Neural cell (in vitro differentiated cells): Measurements from ENCODE around the gene PXDN. TPM values are rescaled to one million over a fixed set of nuclear protein-coding genes. Genes with fewer than 3 reads are reported as not detected.

Source experiments
- H2AFZ ChIP-seq: fragments of 200-600, 300-800 bp; sonication (generic), shearing (Covaris generic); 2 replicates; pipeline ENCODE4 v1.6.0; 2014; ENCODE audit warnings: low read depth, mild to moderate bottlenecking, antibody characterized with exemption, low read length, moderate library complexity
- H3F3A ChIP-seq: fragments of 200-600 bp; shearing (Covaris generic); 2 replicates; pipeline ENCODE4 v1.6.1; 2016; ENCODE audit warnings: mild to moderate bottlenecking, moderate library complexity, mixed read lengths, antibody characterized with exemption, low read length; ENCODE audit not compliant: insufficient read depth, poor library complexity, severe bottlenecking
- H3K27ac ChIP-seq: fragments of 200-600, 300-800 bp; sonication (generic), shearing (Covaris generic); 2 replicates; pipeline ENCODE4 v1.5.1; 2014; ENCODE audit warnings: mild to moderate bottlenecking, low read length, moderate library complexity
- H3K27me3 ChIP-seq: fragments of 300-800, 200-600 bp; sonication (generic), shearing (Covaris generic); 2 replicates; pipeline ENCODE4 v1.6.0; 2014; ENCODE audit warnings: mild to moderate bottlenecking, low read depth, low read length, moderate library complexity; ENCODE audit not compliant: insufficient read depth
- H3K36me3 ChIP-seq: fragments of 300-800, 200-600 bp; sonication (generic), shearing (Covaris generic); 2 replicates; pipeline ENCODE4 v1.5.1; 2014; ENCODE audit warnings: mild to moderate bottlenecking, antibody characterized with exemption, low read length, moderate library complexity; ENCODE audit not compliant: insufficient read depth
- H3K4me2 ChIP-seq: fragments of 300-800, 200-600 bp; sonication (generic), shearing (Covaris generic); 2 replicates; pipeline ENCODE4 v1.6.0; 2014; ENCODE audit warnings: mild to moderate bottlenecking, low read length
- H3K4me3 ChIP-seq: fragments of 300-800, 200-600 bp; sonication (generic), shearing (Covaris generic); 2 replicates; pipeline ENCODE4 v1.5.1; 2014; ENCODE audit warnings: mild to moderate bottlenecking, low read length, moderate library complexity
- H3K79me2 ChIP-seq: fragments of 200-600 bp; shearing (Covaris generic); replicated peaks from 2 replicates; pipeline ENCODE4 v1.6.0; 2014; ENCODE audit warnings: mild to moderate bottlenecking, low read length, moderate library complexity; ENCODE audit not compliant: insufficient read depth
- H3K9ac ChIP-seq: fragments of 300-800, 200-600 bp; sonication (generic), shearing (Covaris generic); 2 replicates; pipeline ENCODE4 v1.6.1; 2016; ENCODE audit warnings: mild to moderate bottlenecking, low read length, mixed read lengths
- H3K9me2 ChIP-seq: fragments of 200-600 bp; shearing (Covaris generic); 2 replicates; pipeline ENCODE4 v1.6.1; 2016; ENCODE audit warnings: mild to moderate bottlenecking, low read length, mixed read lengths; ENCODE audit not compliant: insufficient read depth
- H3K9me3 ChIP-seq: fragments of 200-600, 300-800 bp; sonication (generic), shearing (Covaris generic); 2 replicates; pipeline ENCODE4 v1.6.1; 2016; ENCODE audit warnings: mild to moderate bottlenecking, mixed run types, low read length, moderate library complexity, mixed read lengths
- H4K20me1 ChIP-seq: fragments of 200-600 bp; shearing (Covaris generic); 2 replicates; pipeline ENCODE4 v1.6.1; 2016; ENCODE audit warnings: mild to moderate bottlenecking, mixed run types; ENCODE audit not compliant: insufficient read depth
- CTCF ChIP-seq: fragments of 450-650 bp; IDR thresholded peaks from 2 replicates; pipeline ENCODE4 v1.5.1; 2014; ENCODE audit warnings: antibody characterized with exemption, mild to moderate bottlenecking, moderate library complexity; ENCODE audit not compliant: poor library complexity, severe bottlenecking
- EP300 ChIP-seq: fragments of 450-650 bp; conservative IDR thresholded peaks from 2 replicates; pipeline ENCODE4 v1.6.1; 2014; ENCODE audit warnings: antibody characterized with exemption, mild to moderate bottlenecking, moderate library complexity; ENCODE audit not compliant: poor library complexity, severe bottlenecking
- EZH2 ChIP-seq: fragments of 200-600, 300-800 bp; shearing (Covaris generic), sonication (generic); IDR thresholded peaks from 2 replicates; pipeline ENCODE4 v1.6.1; 2014; ENCODE audit warnings: antibody characterized with exemption, low read length, borderline replicate concordance, mild to moderate bottlenecking; ENCODE audit not compliant: insufficient read depth, poor library complexity, severe bottlenecking
- MXI1 ChIP-seq: fragments of 450-650 bp; conservative IDR thresholded peaks from 2 replicates; pipeline ENCODE4 v1.6.1; 2014; ENCODE audit warnings: antibody characterized with exemption, mild to moderate bottlenecking; ENCODE audit not compliant: poor library complexity, severe bottlenecking
- POLR2AphosphoS5 ChIP-seq: IDR thresholded peaks from 2 replicates; pipeline ENCODE4 v1.6.1; 2012
- RAD21 ChIP-seq: fragments of 450-650 bp; conservative IDR thresholded peaks from 2 replicates; pipeline ENCODE4 v1.6.1; 2014; ENCODE audit warnings: antibody characterized with exemption, mild to moderate bottlenecking, moderate library complexity
- REST ChIP-seq: IDR thresholded peaks from 2 replicates; pipeline ENCODE4 v1.6.1; 2012; ENCODE audit warnings: borderline replicate concordance
- SMC3 ChIP-seq: fragments of 450-650 bp; conservative IDR thresholded peaks from 2 replicates; pipeline ENCODE4 v1.6.1; 2014; ENCODE audit warnings: antibody characterized with exemption, mild to moderate bottlenecking, moderate library complexity; ENCODE audit not compliant: poor library complexity
- TAF1 ChIP-seq: IDR thresholded peaks from 2 replicates; pipeline ENCODE4 v1.6.1; 2012; ENCODE audit warnings: low read depth
- polyA plus RNA-seq: library from polyadenylated mRNA; depleted of rRNA; stranded (reverse); fragments of >200 nt; gene quantifications from 2 replicates; pipeline ENCODE4 v1.2.3, GENCODE V29; 2014

PXDN gene
- polyA plus RNA-seq, 1 donor from 2014 or later = 181 TPM

- H3K27me3 ChIP-seq = no peaks in the 10 kb centered on the region
- no peak overlapping the region for H3K4me2 ChIP-seq
- no peaks in the 10 kb centered on the region for H3K9me2 ChIP-seq
- no peaks in the 10 kb centered on the region for H4K20me1 ChIP-seq
- no peaks in the 10 kb centered on the region for H3K79me2 ChIP-seq
- H3K9me3 ChIP-seq = no peaks in the 10 kb centered on the region
- H3K27ac ChIP-seq = no peak overlapping the region
- H2AFZ ChIP-seq = no peak overlapping the region
- H3K9ac ChIP-seq = no peak overlapping the region
- H3K36me3 ChIP-seq = no peaks in the 10 kb centered on the region
- TF ChIP-seq REST (no peak), MXI1 (no peak), POLR2AphosphoS5 (no peak), SMC3 (no peak), EZH2 (no peak), EP300 (no peak), CTCF (no peak), TAF1 (no peak), RAD21 (no peak)
- no peak overlapping the region for H3K4me3 ChIP-seq
- H3F3A ChIP-seq = no peaks in the 10 kb centered on the region
Measured at GRCh38 chr2:1618191-1618961, 125.9 kb downstream of the PXDN start.

- Histone ChIP-seq H3K79me2 (no peaks in the 10 kb centered on the region), H3K9me2 (no peaks in the 10 kb centered on the region)
Measured at GRCh38 chr2:1617425-1618021, 126.8 kb downstream of the PXDN start.

More at GRCh38 chr2:1617425-1618021, 126.8 kb downstream of the PXDN start:
- Histone ChIP-seq H4K20me1 (no peaks in the 10 kb centered on the region), H3F3A (no peaks in the 10 kb centered on the region), H3K4me3 (no peak overlapping the region), H3K36me3 (no peaks in the 10 kb centered on the region), H2AFZ (no peak overlapping the region), H3K9ac (no peak overlapping the region), H3K4me2 (no peak overlapping the region), H3K27ac (no peak overlapping the region), H3K9me3 (no peaks in the 10 kb centered on the region), H3K27me3 (no peaks in the 10 kb centered on the region)
- no peak for TF ChIP-seq MXI1
